Activated CD4-positive, alpha-beta memory T cell treated with anti-CD3 and anti-CD28 coated beads for 36 hours (primary cell): ENCODE data around the gene ARHGEF19. TPM values are rescaled to one million over a fixed set of nuclear protein-coding genes. Genes with fewer than 3 reads are reported as not detected.
A peak's percentile ranks its signal among the peaks of the same experiment; 100 is the strongest.

Source experiments
- CTCF ChIA-PET: fragments of 350-600 bp; sonication (Branson Sonifier 250); formaldehyde crosslinking; loops from one replicate; lab custom pipeline; 2021; ENCODE audit warnings: antibody characterized with exemption, inconsistent platforms; lab: Charles Lee
- POLR2A ChIA-PET: fragments of 350-600 bp; sonication (Branson Sonifier 250); formaldehyde crosslinking; loops from one replicate; lab custom pipeline; 2021; ENCODE audit warnings: antibody characterized with exemption; lab: Charles Lee
- DNase-seq: peaks from one replicate; pipeline ENCODE4 v3.0.0-alpha.2; 2020
- H3K27ac Mint-ChIP-seq: one replicate; pipeline ENCODE4 v1.8.0; 2021; ENCODE audit warnings: mixed read lengths
- H3K27me3 Mint-ChIP-seq: one replicate; pipeline ENCODE4 v1.8.0; 2021; ENCODE audit warnings: mixed read lengths
- H3K36me3 Mint-ChIP-seq: one replicate; pipeline ENCODE4 v1.8.0; 2021; ENCODE audit warnings: mixed read lengths
- H3K4me1 Mint-ChIP-seq: one replicate; pipeline ENCODE4 v1.8.0; 2021; ENCODE audit warnings: low read depth, mixed read lengths
- H3K4me3 Mint-ChIP-seq: one replicate; pipeline ENCODE4 v1.8.0; 2021; ENCODE audit warnings: mild to moderate bottlenecking, mixed read lengths
- H3K9me3 Mint-ChIP-seq: one replicate; pipeline ENCODE4 v1.8.0; 2021; ENCODE audit warnings: mixed read lengths
- intact Hi-C: fragments of 100-400 bp; cut with micrococcal nuclease; formaldehyde crosslinking; loops from one replicate; pipeline ENCODE4 v1.15.1; 2023
- total RNA-seq, 2 experiments: library from RNA; stranded (reverse); gene quantifications; one replicate each; pipeline ENCODE4 v1.2.3, GENCODE V29; 2021

Gene ARHGEF19
- total RNA-seq, 2 experiments from 2014 or later = 7.0 to 7.1 TPM

DNA sequence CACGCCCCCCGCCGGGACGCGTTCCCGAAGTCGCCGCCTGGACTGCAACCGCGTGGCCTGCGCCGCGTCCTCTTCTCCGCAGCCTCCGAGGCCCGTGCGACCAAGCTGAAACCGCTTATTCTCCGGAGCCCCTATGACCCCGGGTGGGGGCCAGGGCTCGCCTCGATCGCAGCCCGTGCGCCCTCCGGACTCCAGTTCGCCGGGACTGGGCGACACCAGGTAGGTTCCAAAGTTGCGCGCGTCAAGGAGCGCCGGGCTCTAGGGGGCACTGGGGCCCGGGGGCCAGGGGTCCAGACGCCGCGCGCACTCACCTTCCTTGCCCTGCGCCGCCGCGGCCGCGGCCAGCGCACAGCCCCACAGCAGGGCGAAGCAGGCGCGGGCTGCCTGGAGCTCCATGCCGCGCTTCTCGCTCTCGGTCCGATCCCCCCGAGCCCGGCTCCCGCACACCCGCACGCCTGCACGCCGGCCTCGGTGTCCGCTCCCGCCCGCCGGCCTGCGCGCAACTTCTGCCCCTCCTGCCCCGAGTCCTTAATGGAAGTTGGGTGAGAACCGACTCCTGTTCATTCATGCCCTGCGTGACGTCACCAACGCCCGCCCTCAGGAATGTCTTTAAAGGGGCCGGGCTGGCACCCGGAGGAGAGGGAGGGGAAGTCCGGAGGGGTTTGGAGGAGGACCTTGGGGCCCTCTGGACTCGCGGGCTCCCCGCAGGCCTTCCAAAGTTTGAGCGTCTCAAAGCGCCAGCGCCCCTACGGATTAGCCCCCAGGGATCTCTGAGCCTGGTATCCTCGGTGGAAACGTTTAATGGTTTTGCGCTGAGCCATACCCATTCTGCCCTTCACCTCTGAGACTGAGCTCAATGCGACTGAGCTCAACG, 56.7 kb downstream of the ARHGEF19 start, which contains the start of gene EPHA2:
EPHA2 (minus strand) TSS at position 533 of the 874 bp plus-strand sequence; CDS start at position 396, 137 bp downstream.
- peak within 1 kb of the TSS; percentile 52 for H3K4me3 Mint-ChIP-seq
- H3K27ac Mint-ChIP-seq = no peak within 1 kb of the TSS
- CTCF ChIA-PET = interaction anchor here (0.9 to 1.5 kb wide), 4 partner anchors 10 to 77 kb away, joined by 3 to 5 read pairs (median 5); no protein-coding TSS in a partner anchor
- H3K27me3 Mint-ChIP-seq = peaks cover 4% of the 10 kb centered on the region
- POLR2A ChIA-PET = interaction anchor here (1.5 kb wide), 1 partner anchor 13 kb away, joined by 3 read pairs; no protein-coding TSS in a partner anchor
- no peaks in the 10 kb centered on the region for H3K9me3 Mint-ChIP-seq
- no peak for DNase-seq
- intact Hi-C loops = no loop called here
- no peaks in the 10 kb centered on the region for H3K36me3 Mint-ChIP-seq
- peaks cover 32% of the 10 kb centered on the region for H3K4me1 Mint-ChIP-seq

DNA sequence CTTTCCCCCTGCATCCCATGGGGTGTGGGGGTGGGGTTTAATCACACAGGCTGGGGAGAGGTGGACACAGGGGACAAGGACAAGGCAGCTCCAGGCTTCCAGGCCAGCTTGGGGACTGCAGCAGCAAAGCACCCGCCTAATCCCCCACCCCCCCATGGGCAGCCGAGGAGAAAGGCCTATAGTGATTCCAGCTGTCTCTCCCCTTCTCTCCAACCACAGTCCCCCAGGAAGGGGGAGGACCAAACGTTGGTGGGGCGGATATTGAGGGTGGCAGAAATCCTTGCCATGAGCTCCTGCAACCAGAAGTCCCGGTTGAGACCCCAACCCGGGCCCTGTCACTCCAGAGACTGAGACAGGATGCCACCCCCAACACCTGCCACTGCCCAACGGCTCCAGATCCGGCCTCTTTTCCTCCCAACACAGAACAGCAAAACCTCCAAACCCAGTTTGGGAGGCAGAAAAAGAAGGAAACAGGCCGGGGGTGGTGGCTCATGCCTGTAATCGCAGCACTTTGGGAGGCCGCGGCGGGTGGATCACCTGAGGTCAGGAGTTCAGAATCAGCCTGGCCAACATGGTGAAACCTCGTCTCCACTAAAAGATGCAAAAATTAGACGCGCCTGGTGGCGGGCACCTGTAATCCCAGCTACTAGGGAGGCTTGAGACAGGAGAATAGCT, 58.3 kb downstream of the ARHGEF19 start:
- H3K36me3 Mint-ChIP-seq = no peaks in the 10 kb centered on the region
- H3K4me3 Mint-ChIP-seq = no peak overlapping the region
- peaks cover 4% of the 10 kb centered on the region for H3K27me3 Mint-ChIP-seq
- DNase-seq = no peak
- H3K4me1 Mint-ChIP-seq = peaks cover 31% of the 10 kb centered on the region
- no peak overlapping the region for H3K27ac Mint-ChIP-seq
- ChIA-PET POLR2A (interaction anchor here (1.5 kb wide), 1 partner anchor 14 kb away, joined by 3 read pairs; no protein-coding TSS in a partner anchor), CTCF (interaction anchor here (0.6 to 3.1 kb wide), 4 partner anchors 33 to 81 kb away, joined by 4 to 8 read pairs (median 4); partner anchors contain the start of gene FAM131C)
- intact Hi-C loops = no loop called here
- no peaks in the 10 kb centered on the region for H3K9me3 Mint-ChIP-seq

DNA sequence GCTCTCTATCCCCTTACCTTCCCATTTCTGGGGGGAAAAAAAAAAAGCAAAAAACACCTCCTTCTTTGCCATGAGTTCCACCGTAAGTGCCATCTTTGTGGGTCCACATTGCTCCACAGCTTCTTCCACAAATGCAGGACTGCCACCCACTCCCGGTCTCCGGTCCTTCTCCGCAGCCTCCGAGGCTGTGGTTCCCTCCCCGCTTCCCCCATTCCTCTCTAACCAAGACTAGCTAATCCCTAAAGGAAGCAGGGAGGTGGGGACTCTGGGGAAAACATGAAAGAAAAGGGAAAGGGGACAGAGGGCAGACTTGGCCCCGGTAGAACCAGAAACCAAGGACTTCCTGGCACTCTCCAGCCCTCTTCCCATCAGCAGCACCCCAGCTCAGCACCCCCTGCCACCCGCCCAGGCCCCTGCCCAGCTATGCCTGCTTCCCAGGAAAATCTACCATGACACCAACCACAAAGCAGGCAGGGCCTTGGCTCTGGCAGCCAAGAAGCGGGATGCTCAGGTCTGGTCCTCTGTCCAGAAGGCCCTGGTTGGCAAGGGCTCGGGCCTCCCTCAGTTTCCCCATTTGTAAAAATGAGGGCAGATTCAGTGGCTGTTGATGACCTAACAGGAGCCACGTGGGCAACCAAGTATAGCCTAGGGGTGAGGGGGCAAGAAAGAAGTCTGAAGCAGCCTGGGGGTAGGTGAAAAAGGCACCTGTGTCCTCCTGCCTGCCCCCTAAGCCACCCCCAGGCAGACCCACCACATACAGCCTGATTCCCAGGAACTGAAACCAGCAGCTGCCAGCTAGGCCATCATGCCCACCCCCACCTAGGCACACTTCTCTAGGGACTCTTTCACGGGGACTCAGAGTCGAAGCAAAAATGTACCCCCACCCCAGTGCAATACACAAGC, 59.1 kb downstream of the ARHGEF19 start:
- Mint-ChIP-seq H3K9me3 (no peaks in the 10 kb centered on the region), H3K27me3 (peaks cover 4% of the 10 kb centered on the region), H3K36me3 (no peaks in the 10 kb centered on the region), H3K4me3 (no peak overlapping the region), H3K27ac (no peak overlapping the region), H3K4me1 (peaks cover 28% of the 10 kb centered on the region)
- no peak for DNase-seq
- ChIA-PET CTCF (interaction anchor here (0.6 to 3.1 kb wide), 5 partner anchors 34 to 209 kb away, joined by 3 to 8 read pairs (median 4); partner anchors contain the start of gene FAM131C), POLR2A (no interaction called here)
- intact Hi-C loops = no loop called here

DNA sequence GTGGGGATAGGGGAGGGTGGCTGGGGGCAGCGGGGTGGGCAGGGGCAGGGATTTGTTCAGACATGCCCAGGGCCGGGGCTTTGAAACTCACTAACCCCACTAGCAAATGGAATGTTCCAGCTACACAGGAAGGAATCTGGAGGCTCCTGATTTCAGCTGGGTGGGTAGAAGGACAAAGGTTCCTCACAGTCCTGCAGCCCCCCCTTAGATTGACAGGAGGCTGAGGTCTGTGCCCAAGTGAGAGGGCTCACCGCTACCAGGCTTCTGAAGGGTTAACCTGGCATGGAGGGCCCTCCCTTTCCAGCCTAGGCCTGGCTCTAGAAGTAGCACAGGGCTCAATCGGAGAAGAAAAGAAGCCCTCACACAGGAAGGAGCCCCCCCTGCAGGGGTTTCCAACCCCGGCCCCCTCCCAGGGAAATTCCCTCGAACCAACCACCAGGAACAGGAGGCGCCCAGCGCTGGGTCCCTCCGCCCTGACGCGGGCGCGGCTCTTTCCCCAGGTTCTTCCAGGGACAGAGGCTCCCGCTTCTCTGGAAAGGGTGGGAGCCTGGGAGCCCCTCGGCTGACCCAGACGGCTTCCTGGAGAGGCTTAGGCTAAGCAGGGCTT, 59.9 kb downstream of the ARHGEF19 start:
- no peak overlapping the region for H3K4me3 Mint-ChIP-seq
- H3K36me3 Mint-ChIP-seq = no peaks in the 10 kb centered on the region
- H3K27ac Mint-ChIP-seq = no peak overlapping the region
- POLR2A ChIA-PET = no interaction called here
- H3K9me3 Mint-ChIP-seq = no peaks in the 10 kb centered on the region
- CTCF ChIA-PET = interaction anchor here (0.6 to 3.1 kb wide), 3 partner anchors 34 to 121 kb away, joined by 3 to 8 read pairs (median 3); no protein-coding TSS in a partner anchor
- peaks cover 21% of the 10 kb centered on the region for H3K4me1 Mint-ChIP-seq
- DNase-seq = no peak
- peaks cover 4% of the 10 kb centered on the region for H3K27me3 Mint-ChIP-seq
- intact Hi-C loops = no loop called here

DNA sequence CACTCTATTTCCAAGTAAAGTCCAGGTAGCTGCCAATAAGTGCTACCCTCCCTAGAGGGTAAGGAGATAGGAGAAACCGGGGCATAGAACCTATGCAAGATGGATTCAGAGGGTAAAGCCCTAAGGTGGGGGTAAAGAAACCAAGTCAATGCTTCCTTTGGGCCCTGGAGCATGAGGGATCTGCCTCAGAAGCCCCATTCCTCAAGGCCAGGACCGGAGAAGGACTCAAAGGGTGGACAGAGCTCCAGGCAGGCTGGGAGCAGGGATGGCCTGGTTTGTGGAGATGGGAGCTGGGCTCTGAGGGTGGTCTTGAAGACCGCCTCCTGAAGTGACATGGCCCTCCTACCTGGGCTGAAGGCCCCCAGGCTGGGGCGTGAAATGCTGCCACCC, 60.5 kb downstream of the ARHGEF19 start:
- CTCF ChIA-PET = interaction anchor here (1.4 to 3.1 kb wide), 2 partner anchors 35 to 69 kb away, joined by 3 to 8 read pairs; no protein-coding TSS in a partner anchor
- POLR2A ChIA-PET = interaction anchor here (0.6 kb wide), 1 partner anchor 10 kb away, joined by 3 read pairs; no protein-coding TSS in a partner anchor
- Mint-ChIP-seq H3K27me3 (peaks cover 4% of the 10 kb centered on the region), H3K36me3 (no peaks in the 10 kb centered on the region), H3K4me1 (peaks cover 16% of the 10 kb centered on the region), H3K9me3 (no peaks in the 10 kb centered on the region), H3K27ac (no peak overlapping the region), H3K4me3 (no peak overlapping the region)
- intact Hi-C loops = no loop called here
- DNase-seq = no peak

DNA sequence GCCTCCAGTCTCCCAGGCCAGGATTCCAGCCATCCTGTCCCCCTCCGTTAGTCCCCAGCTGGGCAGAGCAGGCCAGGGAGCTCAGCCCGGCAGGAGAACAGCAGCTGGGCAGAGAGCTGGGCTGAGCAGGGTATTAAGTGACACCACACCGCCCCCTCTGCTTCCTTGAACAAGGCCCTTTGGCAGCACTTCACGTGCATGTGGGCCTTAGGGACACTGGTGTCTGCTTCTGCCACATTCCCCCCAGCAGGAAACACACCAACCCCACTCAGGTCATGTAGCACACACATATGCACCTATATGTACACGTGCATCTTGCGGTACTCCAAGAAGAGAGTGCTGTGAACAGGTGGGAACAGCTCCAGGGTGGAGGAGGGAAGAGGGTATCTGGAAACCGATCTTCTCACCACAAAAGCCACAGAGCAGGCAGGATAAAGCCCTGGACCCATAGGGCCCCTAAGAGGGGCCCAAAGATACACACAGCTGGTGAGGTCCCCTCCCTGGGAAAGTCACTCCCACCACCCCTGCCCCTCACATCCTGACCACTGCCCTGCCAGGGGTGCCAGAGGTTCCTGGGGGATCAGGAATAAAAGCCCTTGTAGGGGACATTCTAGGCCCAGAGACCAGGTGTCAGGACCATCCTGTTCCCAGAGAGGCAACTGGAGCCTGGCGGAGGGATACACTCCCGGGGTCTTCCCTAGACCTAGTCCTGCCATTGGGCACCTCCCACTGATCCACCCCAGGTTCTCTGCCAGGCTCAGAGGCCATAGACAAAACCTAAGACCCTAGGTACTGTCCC, 61.1 kb downstream of the ARHGEF19 start:
- ChIA-PET POLR2A (interaction anchor here (0.6 kb wide), 1 partner anchor 11 kb away, joined by 3 read pairs; no protein-coding TSS in a partner anchor), CTCF (interaction anchor here (1.4 to 3.1 kb wide), 2 partner anchors 36 to 69 kb away, joined by 3 to 8 read pairs; no protein-coding TSS in a partner anchor)
- intact Hi-C loops = no loop called here
- Mint-ChIP-seq H3K27ac (no peak overlapping the region), H3K9me3 (no peaks in the 10 kb centered on the region), H3K36me3 (no peaks in the 10 kb centered on the region), H3K4me1 (peaks cover 10% of the 10 kb centered on the region), H3K27me3 (peaks cover 4% of the 10 kb centered on the region), H3K4me3 (no peak overlapping the region)
- DNase-seq = no peak

DNA sequence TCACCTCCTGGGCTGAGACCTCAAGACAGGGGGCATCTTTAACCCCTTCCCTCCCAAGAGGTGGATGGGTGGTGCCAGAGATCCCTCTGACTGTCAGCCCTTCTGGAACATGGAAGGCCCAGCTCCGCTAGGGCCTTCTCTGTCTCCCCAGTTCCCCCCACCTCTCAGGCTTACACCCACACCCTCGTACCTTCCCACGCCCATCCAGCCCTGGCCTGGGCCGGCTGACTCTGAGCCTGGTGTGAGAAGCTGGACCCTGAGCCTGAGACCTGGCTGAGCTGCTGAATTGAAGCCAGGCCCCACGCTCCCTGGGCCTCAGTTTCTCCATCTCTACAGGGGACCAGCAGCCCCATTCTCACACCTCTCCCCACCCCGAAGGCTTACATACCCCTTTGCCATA, 61.9 kb downstream of the ARHGEF19 start:
- H3K27me3 Mint-ChIP-seq = peaks cover 3% of the 10 kb centered on the region
- no peak overlapping the region for H3K4me3 Mint-ChIP-seq
- intact Hi-C loops = no loop called here
- H3K27ac Mint-ChIP-seq = no peak overlapping the region
- H3K36me3 Mint-ChIP-seq = no peaks in the 10 kb centered on the region
- no peak for DNase-seq
- peaks cover 5% of the 10 kb centered on the region for H3K4me1 Mint-ChIP-seq
- ChIA-PET POLR2A (no interaction called here), CTCF (no interaction called here)
- no peaks in the 10 kb centered on the region for H3K9me3 Mint-ChIP-seq

DNA sequence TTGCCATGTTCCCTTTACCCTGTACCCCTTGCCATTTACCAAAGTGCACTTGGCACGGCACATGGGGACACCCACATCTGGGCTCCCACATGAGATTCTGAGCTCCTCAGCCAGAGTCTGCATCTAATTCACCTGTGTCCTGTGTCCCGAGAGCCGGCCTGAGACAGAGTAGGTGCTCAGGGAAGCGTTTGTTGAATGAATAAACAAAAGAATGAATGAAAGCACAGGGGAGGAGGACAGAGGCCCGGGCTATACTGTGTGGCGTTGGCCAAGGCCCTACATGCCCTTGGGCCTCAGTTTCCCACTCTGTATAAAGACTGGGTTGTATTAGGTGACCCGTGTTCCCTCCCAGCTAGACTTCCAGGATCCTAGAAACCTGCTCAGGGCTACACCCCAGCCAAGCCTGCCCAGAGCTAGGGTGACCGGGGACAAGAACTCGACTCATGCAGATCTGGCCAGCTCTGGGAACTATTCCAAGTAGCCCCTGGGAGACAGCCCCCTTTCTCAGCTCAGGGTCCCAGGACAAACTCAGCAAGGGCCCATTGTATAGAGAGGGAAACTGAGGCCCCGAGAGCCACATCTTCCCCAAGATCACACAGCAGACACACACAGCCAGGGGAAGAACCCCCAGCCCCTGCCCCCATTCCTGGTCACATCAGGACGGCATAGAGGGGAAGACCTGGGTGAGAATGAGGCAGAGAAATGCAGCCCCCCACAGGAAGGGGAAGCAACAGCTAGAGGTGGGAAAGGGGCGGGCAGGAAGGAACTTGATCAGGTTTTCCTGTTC, 62.6 kb downstream of the ARHGEF19 start:
- no peak for DNase-seq
- ChIA-PET POLR2A (no interaction called here), CTCF (no interaction called here)
- H3K4me1 Mint-ChIP-seq = peaks cover 3% of the 10 kb centered on the region
- intact Hi-C loops = no loop called here
- H3K27ac Mint-ChIP-seq = no peak overlapping the region
- no peaks in the 10 kb centered on the region for H3K36me3 Mint-ChIP-seq
- no peaks in the 10 kb centered on the region for H3K9me3 Mint-ChIP-seq
- H3K27me3 Mint-ChIP-seq = peaks cover 3% of the 10 kb centered on the region
- no peak overlapping the region for H3K4me3 Mint-ChIP-seq

DNA sequence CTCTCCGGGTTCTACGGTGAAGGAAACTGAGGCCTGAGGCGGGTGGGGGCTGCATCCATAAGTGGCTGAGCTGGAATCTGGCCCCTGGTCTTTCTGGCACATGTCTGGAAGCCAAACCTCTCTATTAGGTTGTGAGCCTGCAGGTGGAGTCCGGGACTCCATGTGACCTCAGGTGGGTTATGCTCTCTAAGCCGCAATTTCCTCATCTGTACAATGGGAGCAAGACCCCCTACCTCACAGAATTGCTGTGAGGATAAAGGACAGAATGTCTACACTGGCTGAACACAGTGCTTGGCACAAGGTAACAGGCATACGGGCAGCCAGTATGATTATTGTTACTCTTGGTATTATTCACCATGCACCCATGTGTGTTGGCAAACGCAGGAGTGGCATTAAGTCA, 63.3 kb downstream of the ARHGEF19 start:
- Mint-ChIP-seq H3K36me3 (no peaks in the 10 kb centered on the region), H3K4me3 (no peak overlapping the region), H3K4me1 (no peaks in the 10 kb centered on the region), H3K9me3 (no peaks in the 10 kb centered on the region), H3K27me3 (peaks cover 3% of the 10 kb centered on the region), H3K27ac (no peak overlapping the region)
- DNase-seq = no peak
- POLR2A ChIA-PET = no interaction called here
- intact Hi-C loops = no loop called here
- CTCF ChIA-PET = no interaction called here
